GM08714 (cell line): ENCODE data around the gene GLS.

Source experiments
- H3K4me3 ChIP-seq: fragments of 200-500 bp; sonication (Bioruptor generic); 2 replicates; pipeline ENCODE4 v1.5.1; 2014; ENCODE audit warnings: mild to moderate bottlenecking, low read length, inconsistent platforms
- ZNF274 ChIP-seq: IDR thresholded peaks from 2 replicates; pipeline ENCODE4 v1.6.1; 2012; ENCODE audit warnings: mild to moderate bottlenecking, low read depth, low read length

Gene GLS

GRCh38 chr2:190973726-190974628 lies 93.4 kb downstream of the GLS start:
- no peak for TF ChIP-seq ZNF274
- no peak overlapping the region for H3K4me3 ChIP-seq

DNA sequence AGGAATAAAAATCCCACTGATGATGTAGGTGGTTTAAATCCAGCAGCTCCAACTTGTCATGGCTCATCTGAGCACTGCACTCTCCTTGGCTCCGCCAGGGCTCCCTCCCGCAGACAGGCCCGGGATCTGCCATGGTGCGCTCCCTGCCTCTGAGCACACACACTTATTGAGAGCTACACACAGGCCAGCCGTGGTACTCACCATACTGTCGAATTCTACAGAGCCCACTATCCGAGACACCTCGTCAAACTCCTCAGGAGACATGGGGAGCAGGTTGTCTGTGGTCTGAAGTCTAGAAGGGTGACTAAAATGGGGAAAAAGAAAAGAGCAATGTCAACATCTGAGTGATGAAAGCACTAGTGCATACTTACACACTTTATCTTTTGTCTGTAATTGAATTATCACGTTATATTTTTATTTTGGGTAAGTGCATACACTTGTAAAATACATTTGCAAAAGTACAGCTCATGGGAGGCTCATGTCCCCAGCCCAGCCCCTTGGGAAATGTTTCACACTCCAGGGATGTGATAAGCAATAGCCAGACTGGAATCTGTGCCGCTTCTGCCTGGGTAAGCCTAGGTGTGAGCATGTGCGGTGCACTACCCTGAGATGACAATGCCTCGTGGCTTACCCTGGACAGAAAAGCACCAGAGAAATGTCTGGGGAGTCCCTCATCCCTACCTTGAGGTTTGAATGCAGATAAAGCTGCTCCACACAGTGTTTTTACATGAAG lies 94.2 kb downstream of the GLS start:
- TF ChIP-seq ZNF274: no peak
- no peak overlapping the region for H3K4me3 ChIP-seq

GRCh38 chr2:190976521-190976920 lies 95.9 kb downstream of the GLS start:
- H3K4me3 ChIP-seq: no peak overlapping the region
- TF ChIP-seq ZNF274: no peak

- no peak overlapping the region for H3K4me3 ChIP-seq
- TF ChIP-seq ZNF274: no peak
Observed at GRCh38 chr2:190977505-190977904, 96.9 kb downstream of the GLS start.

DNA sequence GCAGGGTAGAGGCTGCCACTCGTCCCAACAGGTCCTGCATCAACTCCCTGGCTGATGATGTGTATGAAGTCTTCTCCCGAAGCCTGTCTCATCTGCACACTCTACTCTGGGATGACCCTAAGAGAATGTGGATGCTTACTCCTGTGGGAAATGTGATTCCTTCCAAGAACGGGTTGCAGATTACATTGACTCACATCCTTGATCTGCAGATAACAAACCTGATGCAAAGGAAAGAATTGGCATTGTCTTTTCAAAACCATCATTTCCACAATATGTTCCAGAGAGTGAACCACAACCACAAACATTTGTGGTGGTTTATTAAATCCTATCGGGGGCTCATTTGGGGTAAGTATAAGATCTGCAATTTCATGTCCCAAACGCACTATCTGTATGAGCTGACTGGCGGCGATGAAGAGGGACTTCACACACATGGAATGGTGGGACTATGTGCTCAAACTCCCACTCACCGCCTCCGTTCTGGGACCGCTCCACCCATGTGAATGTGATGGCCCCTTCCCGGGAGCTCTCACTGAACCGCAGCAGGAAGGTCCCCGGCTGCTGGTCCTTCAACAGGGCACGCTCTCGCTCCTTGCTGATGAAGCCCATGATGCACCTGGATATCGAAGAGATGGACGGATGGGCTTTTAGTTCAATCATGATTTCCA lies 97.9 kb downstream of the GLS start:
- TF ChIP-seq ZNF274: no peak
- H3K4me3 ChIP-seq: no peak overlapping the region

- TF ChIP-seq ZNF274: no peak
- H3K4me3 ChIP-seq: no peak overlapping the region
Observed at GRCh38 chr2:190979906-190980629, 99.4 kb downstream of the GLS start.

GRCh38 chr2:190980630-190981209 lies 100.1 kb downstream of the GLS start:
- TF ChIP-seq ZNF274: no peak
- H3K4me3 ChIP-seq: no peak overlapping the region

DNA sequence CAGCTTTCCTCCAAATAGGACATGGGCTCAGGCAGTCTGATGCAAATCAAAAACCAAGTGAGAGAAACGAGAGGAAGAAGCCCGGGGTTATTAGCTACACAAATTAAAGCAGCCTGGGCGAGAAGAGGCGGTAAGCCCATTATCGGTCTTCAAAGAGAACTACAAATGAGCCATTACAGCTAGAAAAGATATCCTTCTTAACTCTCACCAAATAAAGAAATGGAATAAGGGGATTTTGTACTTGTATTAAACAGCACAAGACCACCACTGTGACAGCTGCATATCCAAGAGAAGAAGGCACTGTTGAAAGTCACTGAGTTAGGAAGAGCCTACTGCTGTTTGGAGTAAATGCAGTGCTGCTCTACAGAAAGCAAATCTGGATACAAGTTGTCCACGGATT lies 100.7 kb downstream of the GLS start:
- no peak for TF ChIP-seq ZNF274
- H3K4me3 ChIP-seq: no peak overlapping the region

GRCh38 chr2:190981733-190982132 lies 101.1 kb downstream of the GLS start:
- no peak for TF ChIP-seq ZNF274
- no peak overlapping the region for H3K4me3 ChIP-seq

DNA sequence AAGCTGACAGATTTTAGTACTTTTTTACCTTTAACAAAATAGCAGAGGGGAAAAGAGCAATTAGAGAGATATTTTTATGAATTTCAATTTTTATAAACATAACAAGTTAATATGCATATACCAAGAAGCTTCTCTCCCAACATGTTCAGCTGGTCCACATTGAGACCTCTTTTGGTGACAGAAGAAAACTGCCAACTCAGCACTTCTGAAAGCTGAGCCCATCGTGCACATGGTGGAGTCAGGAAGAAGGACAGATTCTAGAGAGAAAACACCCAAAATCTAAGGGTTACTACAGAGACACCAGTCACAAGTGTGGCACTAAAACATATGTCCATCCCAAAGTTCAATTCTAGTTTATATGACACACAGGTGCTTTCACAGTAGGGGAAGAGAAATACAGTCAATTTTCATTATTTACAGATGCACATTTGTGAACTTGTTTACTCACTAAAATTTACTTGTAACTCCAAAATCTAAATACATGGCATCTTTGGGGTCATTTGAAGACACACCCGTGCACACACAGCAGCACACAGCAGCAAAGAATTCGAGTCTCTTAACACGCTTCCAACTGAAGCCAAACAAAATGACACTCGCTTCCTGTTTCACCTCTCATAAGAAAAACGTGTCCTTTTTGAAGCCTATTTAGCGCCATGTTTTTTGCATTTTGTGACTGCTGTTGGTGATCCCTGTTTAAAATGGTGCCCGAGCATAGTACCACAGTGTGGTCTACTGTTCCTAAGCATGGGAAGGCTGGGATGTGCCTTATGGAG lies 101.8 kb downstream of the GLS start:
- no peak for TF ChIP-seq ZNF274

DNA sequence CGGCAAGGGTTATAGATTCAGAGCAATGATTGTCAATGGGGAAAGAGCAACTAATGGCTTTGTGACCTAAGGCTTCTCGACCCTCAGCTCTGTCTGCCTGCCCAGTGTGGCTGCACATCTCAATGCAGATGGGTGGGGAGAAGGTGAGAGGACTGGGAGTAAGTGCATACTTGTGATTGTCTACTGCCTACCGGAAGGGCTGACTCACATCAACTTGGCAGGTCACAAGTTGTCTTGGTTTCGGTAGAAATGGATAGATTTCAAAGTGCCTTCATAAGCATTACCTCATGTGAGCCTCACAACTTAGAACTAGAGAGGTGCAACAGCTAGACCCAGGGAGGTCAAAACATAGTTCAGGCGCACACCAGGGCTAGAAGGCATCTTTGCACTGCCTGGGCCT lies 104.0 kb downstream of the GLS start:
- no peak overlapping the region for H3K4me3 ChIP-seq
- no peak for TF ChIP-seq ZNF274

More for the DNA sequence above, 101.8 kb downstream of the GLS start:
- no peak overlapping the region for H3K4me3 ChIP-seq

DNA sequence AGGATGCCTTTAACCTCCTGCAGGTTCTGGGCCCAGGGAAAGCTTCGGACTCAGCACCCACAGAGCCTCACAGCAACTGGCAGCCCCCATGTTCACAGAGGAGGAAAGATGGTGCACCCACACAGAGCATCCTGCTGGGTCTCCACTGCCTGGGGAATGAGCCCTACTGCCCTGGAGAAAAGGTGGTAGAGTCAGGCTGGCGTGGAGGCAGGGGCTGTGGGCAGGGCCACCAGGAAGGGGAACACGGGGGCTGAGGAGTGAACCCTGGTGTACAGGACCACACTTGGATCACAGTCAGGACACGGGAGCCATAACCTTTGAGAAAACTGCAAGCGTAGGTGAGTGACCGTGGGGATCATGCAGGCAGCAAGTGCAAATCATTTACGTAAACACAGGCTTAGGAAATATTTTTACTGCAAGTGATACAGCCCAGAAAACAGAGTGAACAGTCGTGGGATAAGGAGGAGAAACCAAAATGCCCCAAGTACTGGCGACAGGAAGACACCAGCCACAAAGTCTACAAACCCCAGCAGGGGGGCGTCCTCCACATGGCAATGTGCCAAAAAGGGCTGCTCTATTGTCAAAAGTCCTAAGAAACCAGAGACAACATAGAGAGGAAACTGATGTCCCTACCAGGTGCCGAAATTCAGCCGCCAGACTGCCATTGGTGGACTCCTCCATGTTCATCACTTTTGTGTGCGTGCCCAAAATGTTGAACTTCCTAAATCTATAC lies 105.8 kb downstream of the GLS start:
- TF ChIP-seq ZNF274: no peak
- H3K4me3 ChIP-seq: no peak overlapping the region
